ENCODE measurements around the gene TDRD9. TPM values are rescaled to one million over a fixed set of nuclear protein-coding genes. Genes with fewer than 3 reads are reported as not detected.

Gene TDRD9
- total and polyA plus RNA-seq, 2 experiments from 2014 or later, result 0.24 TPM; not detected in 1

DNA sequence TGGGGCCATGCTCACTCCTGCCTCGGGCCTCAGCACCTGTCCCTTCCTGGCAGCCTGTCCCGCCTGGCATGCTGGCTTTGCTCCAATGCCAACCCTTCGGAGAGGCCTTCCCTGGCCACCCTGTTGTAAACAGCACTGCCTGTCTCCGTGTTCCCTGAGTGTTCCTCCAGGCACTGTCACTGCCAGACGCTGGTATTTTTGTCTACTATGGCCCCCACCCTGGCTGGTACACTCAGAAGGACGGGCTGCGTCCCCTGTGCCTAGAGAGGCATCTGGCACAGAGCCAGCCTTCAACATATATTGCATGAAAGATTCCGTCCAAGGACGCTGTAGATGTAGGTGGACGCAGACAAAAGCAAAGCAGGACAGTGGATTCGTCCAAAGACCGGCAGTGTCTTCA is 154.6 kb downstream of the TDRD9 start:
- ATAC-seq, result no peak
- Histone ChIP-seq H3K4me3 (no peak overlapping the region), H3F3A (replicated peaks; ENCODE audit: low read depth) (no peaks in the 10 kb centered on the region), H3K4me1 (ENCODE audit: insufficient read depth) (0 out of 2 replicates have a peak, but pooled peaks cover 3% of the 10 kb centered on the region), H3K36me3 (ENCODE audit: insufficient read depth) (no peaks in the 10 kb centered on the region), H4K20me1 (replicated peaks; ENCODE audit: insufficient read depth) (no peaks in the 10 kb centered on the region), H3K27me3 (ENCODE audit: insufficient read depth) (peaks cover 8% of the 10 kb centered on the region; the same call in 1 of the 2 replicates), H3K4me2 (no peak overlapping the region), H3K79me2 (replicated peaks; ENCODE audit: insufficient read depth) (no peaks in the 10 kb centered on the region), H3K9me2 (ENCODE audit: insufficient read depth) (no peaks in the 10 kb centered on the region), H3K27ac (ENCODE audit: low read depth) (no peak overlapping the region), H2AFZ (no peak overlapping the region)
- Mint-ChIP-seq H3K4me3 (no peak overlapping the region), H3K4me1 (peaks cover 7% of the 10 kb centered on the region), H3K36me3 (ENCODE audit: low read depth) (no peaks in the 10 kb centered on the region; the same call in 2 of the 3 replicates), H3K9me3 (no peaks in the 10 kb centered on the region; the same call in 2 of the 3 replicates), H3K27me3 (ENCODE audit: insufficient read depth, low read depth, poor library complexity) (peaks cover 19% of the 10 kb centered on the region), H3K27ac (no peak overlapping the region)
- DNase-seq (ENCODE audit: low spot score), result no peak
- TF ChIP-seq CTCF (conservative IDR thresholded peaks at IDR 0.05; ENCODE audit: low read depth in 2 of 2) (no peak), POLR2AphosphoS5 (IDR thresholded peaks at IDR 0.05; ENCODE audit: low read depth) (no peak), ZNF331 (CRISPR knock-in tag; IDR thresholded peaks at IDR 0.05; ENCODE audit: low read depth) (no peak), STAT1 (IDR thresholded peaks at IDR 0.05; ENCODE audit: unreplicated experiment) (no peak), JUNB (IDR thresholded peaks at IDR 0.05; ENCODE audit: unreplicated experiment) (no peak), CREB1 (CRISPR knock-in tag; IDR thresholded peaks at IDR 0.05; ENCODE audit: low read depth) (no peak)
- TF ChIP-seq, protein P1, sequence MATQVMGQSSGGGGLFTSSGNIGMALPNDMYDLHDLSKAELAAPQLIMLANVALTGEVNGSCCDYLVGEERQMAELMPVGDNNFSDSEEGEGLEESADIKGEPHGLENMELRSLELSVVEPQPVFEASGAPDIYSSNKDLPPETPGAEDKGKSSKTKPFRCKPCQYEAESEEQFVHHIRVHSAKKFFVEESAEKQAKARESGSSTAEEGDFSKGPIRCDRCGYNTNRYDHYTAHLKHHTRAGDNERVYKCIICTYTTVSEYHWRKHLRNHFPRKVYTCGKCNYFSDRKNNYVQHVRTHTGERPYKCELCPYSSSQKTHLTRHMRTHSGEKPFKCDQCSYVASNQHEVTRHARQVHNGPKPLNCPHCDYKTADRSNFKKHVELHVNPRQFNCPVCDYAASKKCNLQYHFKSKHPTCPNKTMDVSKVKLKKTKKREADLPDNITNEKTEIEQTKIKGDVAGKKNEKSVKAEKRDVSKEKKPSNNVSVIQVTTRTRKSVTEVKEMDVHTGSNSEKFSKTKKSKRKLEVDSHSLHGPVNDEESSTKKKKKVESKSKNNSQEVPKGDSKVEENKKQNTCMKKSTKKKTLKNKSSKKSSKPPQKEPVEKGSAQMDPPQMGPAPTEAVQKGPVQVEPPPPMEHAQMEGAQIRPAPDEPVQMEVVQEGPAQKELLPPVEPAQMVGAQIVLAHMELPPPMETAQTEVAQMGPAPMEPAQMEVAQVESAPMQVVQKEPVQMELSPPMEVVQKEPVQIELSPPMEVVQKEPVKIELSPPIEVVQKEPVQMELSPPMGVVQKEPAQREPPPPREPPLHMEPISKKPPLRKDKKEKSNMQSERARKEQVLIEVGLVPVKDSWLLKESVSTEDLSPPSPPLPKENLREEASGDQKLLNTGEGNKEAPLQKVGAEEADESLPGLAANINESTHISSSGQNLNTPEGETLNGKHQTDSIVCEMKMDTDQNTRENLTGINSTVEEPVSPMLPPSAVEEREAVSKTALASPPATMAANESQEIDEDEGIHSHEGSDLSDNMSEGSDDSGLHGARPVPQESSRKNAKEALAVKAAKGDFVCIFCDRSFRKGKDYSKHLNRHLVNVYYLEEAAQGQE (IDR thresholded peaks at IDR 0.05; ENCODE audit: unreplicated experiment), result no peak
- TF ChIP-seq, protein P2, sequence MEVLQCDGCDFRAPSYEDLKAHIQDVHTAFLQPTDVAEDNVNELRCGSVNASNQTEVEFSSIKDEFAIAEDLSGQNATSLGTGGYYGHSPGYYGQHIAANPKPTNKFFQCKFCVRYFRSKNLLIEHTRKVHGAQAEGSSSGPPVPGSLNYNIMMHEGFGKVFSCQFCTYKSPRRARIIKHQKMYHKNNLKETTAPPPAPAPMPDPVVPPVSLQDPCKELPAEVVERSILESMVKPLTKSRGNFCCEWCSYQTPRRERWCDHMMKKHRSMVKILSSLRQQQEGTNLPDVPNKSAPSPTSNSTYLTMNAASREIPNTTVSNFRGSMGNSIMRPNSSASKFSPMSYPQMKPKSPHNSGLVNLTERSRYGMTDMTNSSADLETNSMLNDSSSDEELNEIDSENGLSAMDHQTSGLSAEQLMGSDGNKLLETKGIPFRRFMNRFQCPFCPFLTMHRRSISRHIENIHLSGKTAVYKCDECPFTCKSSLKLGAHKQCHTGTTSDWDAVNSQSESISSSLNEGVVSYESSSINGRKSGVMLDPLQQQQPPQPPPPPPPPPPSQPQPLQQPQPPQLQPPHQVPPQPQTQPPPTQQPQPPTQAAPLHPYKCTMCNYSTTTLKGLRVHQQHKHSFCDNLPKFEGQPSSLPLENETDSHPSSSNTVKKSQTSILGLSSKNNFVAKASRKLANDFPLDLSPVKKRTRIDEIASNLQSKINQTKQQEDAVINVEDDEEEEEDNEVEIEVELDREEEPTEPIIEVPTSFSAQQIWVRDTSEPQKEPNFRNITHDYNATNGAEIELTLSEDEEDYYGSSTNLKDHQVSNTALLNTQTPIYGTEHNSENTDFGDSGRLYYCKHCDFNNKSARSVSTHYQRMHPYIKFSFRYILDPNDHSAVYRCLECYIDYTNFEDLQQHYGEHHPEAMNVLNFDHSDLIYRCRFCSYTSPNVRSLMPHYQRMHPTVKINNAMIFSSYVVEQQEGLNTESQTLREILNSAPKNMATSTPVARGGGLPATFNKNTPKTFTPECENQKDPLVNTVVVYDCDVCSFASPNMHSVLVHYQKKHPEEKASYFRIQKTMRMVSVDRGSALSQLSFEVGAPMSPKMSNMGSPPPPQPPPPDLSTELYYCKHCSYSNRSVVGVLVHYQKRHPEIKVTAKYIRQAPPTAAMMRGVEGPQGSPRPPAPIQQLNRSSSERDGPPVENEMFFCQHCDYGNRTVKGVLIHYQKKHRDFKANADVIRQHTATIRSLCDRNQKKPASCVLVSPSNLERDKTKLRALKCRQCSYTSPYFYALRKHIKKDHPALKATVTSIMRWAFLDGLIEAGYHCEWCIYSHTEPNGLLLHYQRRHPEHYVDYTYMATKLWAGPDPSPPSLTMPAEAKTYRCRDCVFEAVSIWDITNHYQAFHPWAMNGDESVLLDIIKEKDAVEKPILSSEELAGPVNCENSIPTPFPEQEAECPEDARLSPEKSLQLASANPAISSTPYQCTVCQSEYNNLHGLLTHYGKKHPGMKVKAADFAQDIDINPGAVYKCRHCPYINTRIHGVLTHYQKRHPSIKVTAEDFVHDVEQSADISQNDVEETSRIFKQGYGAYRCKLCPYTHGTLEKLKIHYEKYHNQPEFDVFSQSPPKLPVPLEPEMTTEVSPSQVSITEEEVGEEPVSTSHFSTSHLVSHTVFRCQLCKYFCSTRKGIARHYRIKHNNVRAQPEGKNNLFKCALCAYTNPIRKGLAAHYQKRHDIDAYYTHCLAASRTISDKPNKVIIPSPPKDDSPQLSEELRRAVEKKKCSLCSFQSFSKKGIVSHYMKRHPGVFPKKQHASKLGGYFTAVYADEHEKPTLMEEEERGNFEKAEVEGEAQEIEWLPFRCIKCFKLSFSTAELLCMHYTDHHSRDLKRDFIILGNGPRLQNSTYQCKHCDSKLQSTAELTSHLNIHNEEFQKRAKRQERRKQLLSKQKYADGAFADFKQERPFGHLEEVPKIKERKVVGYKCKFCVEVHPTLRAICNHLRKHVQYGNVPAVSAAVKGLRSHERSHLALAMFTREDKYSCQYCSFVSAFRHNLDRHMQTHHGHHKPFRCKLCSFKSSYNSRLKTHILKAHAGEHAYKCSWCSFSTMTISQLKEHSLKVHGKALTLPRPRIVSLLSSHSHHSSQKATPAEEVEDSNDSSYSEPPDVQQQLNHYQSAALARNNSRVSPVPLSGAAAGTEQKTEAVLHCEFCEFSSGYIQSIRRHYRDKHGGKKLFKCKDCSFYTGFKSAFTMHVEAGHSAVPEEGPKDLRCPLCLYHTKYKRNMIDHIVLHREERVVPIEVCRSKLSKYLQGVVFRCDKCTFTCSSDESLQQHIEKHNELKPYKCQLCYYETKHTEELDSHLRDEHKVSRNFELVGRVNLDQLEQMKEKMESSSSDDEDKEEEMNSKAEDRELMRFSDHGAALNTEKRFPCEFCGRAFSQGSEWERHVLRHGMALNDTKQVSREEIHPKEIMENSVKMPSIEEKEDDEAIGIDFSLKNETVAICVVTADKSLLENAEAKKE (CRISPR knock-in tag; IDR thresholded peaks at IDR 0.05), result no peak

All from GM23338 (cell line).